Activated CD4-positive, CD25-positive, alpha-beta regulatory T cell treated with anti-CD3 and anti-CD28 coated beads, Interleukin-2, amount 50 U/mL, for 72 hours (primary cell): ENCODE data around the gene PEX14.

Source experiments
- DNase-seq: peaks from one replicate; pipeline ENCODE4 v3.0.0; 2021

PEX14 gene

GRCh38 chr1:10671622-10672342 is 197.0 kb downstream of the PEX14 start:
- no peak for DNase-seq

GRCh38 chr1:10672343-10673050 is 197.7 kb downstream of the PEX14 start:
- no peak for DNase-seq

- no peak for DNase-seq
Measured at GRCh38 chr1:10673109-10673711, 198.5 kb downstream of the PEX14 start.

GRCh38 chr1:10674222-10674621 is 199.5 kb downstream of the PEX14 start:
- no peak for DNase-seq

GRCh38 chr1:10674700-10675609 is 200.2 kb downstream of the PEX14 start:
- DNase-seq = no peak

- no peak for DNase-seq
Measured at GRCh38 chr1:10675813-10676212, 201.1 kb downstream of the PEX14 start.

GRCh38 chr1:10676963-10677362 is 202.2 kb downstream of the PEX14 start:
- no peak for DNase-seq

- DNase-seq = no peak
Measured at GRCh38 chr1:10677491-10678391, 203.0 kb downstream of the PEX14 start.

- DNase-seq = no peak
Measured at GRCh38 chr1:10678402-10678801, 203.7 kb downstream of the PEX14 start.

GRCh38 chr1:10678852-10679251 is 204.1 kb downstream of the PEX14 start:
- no peak for DNase-seq

GRCh38 chr1:10679496-10680220 is 204.9 kb downstream of the PEX14 start:
- DNase-seq = no peak
